GM19372 (cell line): ENCODE data around the gene TMEM79.
A peak's percentile ranks its signal among the peaks of the same experiment; 100 is the strongest.

Experiments
- ATAC-seq: cut with Tn5 transposase; IDR thresholded peaks from one replicate; pipeline ENCODE4 v1.9.1; 2021; ENCODE audit warnings: mild to moderate bottlenecking, low read depth, moderate library complexity; ENCODE audit not compliant: unreplicated experiment

Gene TMEM79

DNA sequence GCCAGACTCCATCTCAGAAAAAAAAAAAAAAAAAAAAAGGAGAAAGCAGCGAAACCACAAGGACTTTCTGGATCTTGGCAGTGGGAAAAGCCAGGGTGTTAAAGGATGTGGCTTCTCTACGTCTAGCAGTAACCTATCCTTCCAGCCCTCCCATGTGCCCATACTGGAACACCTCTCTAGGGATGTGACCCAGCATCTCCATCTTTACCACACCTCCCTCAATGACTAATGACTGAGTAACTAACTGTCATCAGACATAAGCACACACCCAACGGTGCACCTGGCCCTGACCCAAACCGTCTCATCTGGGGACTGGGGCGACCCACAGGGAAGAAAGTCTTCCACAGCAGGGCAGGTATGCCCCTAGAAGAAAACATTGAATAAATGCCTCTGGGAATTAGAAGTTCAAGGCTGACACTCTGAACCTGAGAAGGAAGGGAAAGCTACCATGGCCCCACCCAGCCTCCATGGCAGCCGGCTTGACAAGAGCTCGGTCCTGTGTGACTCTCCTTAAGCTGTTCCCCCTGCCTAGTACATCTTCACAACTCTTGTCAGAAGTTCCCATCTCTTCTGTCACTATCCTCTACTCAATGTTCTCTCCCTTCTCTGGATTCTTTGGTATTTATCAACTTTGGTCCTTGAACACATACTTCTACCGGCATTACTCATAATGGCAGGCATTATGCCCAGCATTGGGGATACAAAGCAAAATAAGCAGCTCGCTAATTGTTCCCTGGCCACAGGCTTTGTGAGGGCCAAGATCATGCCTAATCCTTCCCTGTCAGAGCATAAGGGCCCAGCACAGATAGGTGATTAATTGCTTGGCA is 21.5 kb upstream of the TMEM79 start:
- ATAC-seq = no peak

DNA sequence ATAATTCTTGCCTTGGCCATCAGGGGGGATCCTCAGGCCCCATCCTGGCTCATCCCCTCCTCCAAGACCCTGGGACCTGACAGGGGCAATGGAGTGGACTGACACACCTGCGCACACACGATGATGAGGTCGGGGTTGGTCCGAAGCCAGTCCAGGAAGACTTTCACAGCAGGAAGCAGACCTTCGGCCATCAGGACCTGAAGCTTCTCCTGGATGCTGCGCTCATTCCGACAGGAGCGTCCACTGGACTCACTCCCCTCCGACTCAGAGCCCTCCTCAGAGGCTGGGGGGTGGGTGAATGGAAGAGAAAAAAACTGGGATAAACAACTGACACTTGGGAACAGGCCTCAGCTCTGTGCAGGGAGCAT is 20.9 kb upstream of the TMEM79 start:
- no peak for ATAC-seq

DNA sequence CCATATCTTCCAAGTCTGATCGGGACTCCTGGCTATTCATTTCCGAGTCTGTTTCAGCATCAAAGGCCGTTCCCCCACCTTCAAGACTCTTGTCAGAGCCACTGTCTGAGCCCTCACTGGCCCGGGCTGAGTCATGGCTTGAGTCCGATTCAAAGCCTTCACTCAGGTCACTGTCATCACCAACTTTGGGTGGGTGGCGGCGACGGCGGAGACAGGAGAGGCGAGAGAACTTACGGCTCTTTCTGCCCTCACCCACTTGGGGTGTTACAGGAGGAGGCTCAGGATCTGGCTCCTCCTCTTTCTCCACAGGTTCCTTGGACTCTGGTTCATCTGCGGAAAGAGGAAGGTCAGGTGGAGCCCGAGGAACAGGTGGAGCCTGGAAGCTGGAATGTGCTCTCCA is 18.1 kb upstream of the TMEM79 start:
- no peak for ATAC-seq

DNA sequence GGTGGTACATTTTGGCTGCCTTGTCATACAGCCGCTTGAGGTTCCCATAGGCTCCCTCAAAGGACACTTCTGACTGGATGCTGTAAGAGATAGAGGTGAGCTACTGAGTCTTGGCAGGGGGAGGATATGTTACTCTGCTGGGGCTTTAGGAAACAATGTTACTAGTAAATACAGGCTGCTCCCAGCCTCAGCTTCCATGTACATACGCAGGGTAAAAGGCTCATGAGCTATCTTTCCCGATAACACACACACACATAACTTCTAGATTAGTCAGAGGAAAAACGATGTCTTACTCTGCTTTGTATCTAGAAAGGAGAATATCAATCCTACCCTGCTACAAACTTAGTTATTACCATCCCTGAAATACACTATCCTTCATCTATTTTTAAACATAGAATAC is 15.8 kb upstream of the TMEM79 start:
- ATAC-seq = no peak

DNA sequence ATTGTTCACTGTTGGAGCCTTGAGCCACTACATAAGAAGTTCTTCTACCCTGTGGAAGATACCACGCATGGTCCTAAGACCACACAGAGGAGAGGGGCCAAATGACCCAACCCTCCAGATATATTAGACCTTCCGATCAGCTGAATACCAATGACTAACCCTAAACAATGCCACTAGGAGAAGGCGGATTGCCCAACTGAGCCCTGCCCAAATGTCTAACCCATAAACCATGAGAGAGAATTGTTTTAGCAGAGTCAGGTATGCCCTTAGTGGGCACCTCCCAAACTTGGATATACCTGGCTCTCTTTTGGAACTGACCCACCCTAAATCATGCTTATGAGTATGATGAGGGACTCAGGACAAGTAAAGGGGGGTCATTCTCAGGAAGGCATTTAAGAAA is 13.8 kb upstream of the TMEM79 start:
- no peak for ATAC-seq

DNA sequence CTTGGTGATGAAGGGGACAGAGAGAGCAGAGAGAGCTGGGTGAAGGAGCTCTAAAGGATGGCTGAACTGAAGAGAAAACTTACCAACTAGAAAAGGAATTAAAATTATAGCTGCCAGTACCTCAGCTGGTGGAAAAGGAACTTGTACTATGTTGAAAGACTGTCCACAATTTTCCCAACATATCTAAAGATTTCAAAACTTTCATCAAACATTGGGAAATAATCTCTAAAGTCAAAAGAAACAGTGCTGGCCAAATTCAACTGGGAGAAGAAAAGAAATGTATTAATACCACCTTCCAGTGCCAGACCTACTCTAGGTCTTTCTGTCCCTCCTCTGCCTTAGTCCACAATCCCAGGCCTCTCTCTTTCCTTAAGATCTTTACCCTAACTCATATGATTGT is 7.6 kb upstream of the TMEM79 start:
- ATAC-seq = no peak

DNA sequence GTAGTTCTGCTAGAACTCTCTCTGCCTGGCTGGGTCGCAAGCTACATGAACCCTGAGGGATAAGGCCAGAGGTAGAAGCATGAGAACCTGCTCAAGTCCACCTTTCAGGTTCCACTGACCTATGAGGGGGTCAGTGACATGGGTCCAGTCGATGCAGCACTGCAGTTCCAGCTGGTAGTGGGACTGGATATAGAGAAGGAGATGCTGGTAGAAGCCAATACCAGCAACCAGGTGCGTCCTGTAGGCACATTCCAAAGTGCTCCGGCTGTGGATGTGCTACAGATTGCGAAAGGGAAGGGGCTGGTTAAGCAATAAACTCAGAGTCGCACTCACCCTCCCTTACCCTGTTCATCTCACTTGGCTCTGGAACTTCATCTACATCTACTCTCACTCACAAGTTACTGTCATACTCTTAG is 7.2 kb upstream of the TMEM79 start:
- ATAC-seq = no peak

DNA sequence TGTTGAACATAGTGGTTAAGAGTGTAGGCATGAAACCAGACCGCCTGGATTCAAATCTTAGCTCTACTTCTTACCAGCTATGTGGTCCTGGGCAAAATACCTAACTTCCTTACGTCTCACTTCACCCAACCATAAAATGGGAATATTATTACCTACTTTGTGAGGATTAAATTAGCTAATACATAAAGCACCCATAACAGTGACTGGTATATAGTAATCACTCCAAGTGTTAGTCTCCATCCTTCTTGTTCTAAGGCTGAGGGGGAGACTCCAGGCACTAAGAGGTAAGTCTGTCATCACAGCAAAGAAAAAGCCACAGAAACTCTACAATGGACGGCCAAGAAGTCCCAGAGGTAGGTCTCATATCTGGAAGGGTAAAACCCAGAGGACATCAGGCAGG is 4.3 kb upstream of the TMEM79 start:
- no peak for ATAC-seq

DNA sequence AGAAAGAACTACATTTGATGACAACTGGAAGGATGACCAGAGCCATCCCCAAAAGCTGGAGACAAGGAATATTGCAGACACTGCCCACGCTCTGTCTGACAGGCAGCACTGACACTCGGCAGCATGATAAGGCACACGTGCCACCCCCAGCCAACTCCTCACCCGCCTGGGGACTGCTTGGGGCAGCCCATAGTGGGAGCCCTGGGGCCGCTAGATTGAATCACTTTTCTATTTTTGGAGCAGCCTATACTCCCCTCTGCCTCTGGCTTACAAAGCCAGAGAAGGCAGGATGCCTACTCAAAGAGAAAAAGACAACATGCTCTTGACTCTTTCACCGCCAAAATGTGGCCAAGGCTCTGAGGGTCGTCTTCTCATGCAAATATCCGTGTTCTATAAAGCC is 2.8 kb upstream of the TMEM79 start:
- ATAC-seq = no peak

DNA sequence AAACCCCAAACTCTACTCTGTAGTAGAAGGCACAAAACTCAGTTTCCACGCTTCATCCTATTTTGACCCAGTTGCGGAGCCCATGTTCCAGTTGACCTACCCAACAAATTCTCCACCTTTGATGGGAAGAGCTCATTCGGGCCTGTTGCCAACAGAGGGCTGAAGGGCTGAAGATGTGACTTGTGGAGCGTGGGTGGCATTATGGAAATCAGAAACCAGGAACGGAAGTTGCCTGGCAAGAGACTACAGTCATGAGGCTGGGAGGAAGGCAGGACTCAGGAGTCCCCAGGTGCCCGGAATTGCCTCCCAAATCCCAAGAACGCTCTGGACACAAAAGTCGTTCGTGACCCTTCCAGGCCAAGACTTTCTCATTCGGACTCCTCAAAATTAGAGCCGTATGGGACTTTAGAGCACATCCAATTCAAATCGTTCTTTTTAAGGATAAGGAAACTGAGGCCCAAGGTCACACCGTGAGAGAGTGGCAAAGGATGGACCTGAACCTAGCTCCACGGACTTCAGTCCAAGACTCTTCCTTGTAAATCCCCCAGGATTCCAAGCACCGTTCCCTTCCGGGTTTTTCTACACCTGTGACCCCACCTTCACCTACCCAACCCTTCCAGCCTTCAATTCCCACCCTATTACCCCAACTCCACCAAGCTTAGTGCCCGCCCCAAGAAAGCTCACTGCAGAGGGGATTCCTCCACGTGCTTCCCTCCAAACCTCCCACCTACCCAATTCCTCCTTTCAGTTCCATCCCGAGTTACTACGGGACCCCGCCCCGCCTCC is 2.2 kb upstream of the TMEM79 start:
- ATAC-seq = no peak

DNA sequence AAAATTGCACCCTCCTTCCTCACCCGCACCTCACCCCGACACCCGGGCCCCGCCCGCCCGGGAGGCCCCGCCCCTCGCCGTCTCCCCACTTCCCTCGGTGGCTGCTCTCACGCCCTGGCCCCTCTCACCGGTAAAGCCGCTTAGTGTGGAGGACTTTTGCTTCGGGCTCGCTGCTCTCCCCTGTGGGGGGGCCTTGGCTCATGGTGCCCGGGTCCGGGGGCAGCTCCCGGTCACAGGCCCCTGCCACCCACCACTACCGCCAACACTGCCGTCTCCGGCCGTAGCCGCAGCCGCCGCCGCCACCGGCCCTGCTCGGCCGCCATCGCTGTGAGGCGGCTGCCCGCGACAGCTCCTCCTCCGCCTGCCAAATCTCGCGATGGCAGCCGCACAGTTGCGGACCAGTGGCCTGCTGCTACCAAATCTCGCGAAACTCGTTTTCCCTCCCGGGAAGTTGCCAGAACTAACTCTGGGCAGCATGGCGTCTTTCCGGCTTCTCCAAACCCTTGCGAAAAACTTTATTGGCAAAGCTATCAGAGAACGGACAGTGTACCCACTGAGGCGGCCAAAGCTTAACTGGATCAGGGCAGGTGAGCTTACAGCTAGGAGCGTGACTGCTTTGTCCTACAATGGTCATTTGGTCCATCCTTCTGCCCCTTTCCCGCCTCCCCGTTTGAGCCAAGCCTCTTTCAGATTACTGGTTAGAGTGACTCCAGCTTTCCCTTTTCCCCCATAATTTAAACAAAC is 1.5 kb upstream of the TMEM79 start, which contains the start of gene SMG5:
Gene SMG5, minus strand, starts transcription at position 347 of the 744 bp plus-strand sequence. Its CDS starts 145 bp downstream, at position 202.
- peak; percentile 86 for ATAC-seq

DNA sequence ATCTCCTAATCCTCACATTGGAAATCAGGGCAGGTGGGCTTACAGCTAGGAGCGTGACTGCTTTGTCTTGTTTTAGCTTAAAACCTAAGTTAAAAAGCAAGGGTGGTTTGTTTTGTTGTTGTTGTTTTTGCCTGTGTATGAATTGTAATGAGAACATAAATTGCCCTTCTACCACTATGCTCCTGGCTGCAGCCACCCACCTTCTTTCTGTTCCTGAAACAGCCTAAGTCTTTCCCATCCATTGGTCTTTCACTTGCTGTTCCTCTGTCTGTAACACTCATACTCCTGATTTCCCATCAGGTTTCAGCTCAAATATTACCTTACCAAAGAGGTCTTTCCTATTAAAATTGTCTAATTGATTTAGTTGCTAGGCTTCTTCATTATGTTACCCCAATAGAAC is 604 bp upstream of the TMEM79 start:
- no peak for ATAC-seq

DNA sequence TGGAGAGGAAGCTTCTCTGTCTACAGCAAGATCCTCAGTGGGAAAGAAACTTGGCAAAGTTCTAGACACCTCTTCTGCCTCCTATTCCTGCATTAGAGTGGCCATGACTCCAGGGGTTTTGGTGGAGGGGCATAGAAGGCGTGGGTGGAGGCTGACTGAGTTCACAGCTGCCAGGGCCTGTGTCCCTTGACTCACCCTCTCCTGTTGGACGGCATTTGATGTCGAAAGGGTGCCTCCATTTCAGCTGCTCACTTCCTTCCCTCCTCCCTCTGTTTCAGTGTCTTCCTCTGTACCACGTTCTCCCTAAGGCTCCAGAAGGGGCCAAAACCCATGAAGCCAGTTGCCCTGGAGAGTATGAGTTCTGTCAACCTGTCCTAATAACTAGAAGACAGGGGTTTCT is 632 bp downstream of the TMEM79 start:
- ATAC-seq = no peak

DNA sequence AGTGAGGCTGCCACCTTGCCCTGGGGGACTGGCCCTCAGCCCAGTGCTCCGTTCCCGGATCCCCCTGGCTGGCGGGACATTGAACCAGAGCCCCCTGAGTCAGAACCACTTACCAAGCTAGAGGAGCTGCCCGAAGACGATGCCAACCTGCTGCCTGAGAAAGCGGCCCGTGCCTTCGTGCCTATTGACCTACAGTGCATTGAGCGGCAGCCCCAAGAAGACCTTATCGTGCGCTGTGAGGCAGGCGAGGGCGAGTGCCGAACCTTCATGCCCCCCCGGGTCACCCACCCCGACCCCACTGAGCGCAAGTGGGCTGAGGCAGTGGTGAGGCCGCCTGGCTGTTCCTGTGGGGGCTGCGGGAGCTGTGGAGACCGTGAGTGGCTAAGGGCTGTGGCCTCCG is 1.3 kb downstream of the TMEM79 start:
- no peak for ATAC-seq

DNA sequence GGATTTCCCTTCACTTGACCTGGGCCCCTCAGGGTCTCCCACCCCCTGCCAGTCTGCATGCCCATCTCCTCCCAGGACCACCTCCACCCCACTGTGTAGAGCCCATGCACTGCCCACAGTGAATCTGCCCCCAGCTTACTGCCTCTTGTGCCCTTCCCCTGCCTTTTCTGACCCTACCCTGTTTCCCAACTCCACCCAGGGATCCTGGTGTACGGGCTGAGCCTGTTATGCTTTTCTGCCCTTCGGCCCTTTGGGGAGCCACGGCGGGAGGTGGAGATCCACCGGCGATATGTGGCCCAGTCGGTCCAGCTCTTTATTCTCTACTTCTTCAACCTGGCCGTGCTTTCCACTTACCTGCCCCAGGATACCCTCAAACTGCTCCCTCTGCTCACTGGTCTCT is 1.9 kb downstream of the TMEM79 start:
- no peak for ATAC-seq

DNA sequence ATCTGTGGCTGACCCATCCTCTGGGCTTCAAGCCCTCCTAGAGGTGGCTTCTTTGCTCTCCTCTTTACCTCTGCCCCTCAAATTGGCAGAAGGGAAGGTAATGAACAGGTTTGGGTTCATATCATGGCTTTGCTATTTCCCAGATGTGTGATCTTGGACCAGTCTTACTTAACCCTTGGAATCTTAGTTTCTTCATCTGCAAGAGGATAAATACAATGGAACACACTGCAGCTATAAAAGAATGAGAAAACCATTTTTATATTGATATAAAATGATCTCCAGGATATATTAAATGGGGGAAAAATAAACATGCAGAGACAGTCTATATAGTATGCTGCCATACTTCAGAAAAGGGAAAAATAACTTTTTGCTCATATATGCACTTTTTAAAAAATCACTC is 5.7 kb downstream of the TMEM79 start:
- no peak for ATAC-seq

DNA sequence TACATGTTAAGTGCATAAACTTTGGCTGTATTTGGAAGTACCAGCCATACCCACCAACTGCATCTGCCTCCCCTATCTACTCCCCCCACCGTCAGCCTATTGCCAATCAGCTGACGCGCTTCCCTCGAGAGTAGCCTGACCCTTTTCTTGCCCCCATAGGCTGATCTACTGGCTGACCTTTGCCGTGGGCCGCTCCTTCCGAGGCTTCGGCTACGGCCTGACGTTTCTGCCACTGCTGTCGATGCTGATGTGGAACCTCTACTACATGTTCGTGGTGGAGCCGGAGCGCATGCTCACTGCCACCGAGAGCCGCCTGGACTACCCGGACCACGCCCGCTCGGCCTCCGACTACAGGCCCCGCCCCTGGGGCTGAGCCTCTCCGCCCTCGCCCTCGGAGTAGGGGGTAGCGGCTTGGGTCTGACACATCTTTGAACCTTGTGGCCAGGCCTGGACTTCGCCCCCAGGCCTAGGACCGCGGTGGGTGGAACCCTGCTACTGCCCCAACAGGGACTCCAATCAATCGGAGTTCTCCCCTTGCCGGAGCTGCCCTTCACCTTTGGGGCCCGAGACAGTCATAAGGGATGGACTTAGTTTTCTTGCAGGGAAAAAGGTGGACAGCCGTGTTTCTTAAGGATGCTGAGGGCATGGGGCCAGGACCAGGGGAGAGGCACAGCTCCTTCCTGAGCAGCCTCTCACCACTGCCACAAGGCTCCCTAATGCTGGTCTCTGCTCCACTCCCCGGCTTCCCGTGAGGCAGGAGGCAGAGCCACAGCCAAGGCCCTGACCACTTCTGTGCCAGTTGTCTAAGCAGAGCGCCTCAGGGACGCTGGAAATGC is 7.3 kb downstream of the TMEM79 start:
- no peak for ATAC-seq

DNA sequence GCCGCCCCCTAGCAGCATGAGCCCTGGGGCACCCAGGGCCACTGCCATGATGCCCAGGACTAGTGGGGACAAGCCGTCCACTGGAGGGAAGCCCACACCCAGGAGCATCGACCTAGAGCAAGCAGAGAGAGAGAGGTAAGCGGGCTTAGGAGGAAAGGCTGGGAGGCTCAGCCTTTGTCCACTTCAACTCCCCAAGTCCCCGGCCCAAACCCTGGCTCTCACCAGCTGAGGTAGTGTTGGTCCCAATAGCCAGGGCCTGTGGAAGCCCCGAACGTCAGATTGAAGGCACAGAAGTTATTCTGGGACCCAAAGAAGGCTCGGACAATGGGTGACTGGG is 8.9 kb downstream of the TMEM79 start:
- no peak for ATAC-seq

DNA sequence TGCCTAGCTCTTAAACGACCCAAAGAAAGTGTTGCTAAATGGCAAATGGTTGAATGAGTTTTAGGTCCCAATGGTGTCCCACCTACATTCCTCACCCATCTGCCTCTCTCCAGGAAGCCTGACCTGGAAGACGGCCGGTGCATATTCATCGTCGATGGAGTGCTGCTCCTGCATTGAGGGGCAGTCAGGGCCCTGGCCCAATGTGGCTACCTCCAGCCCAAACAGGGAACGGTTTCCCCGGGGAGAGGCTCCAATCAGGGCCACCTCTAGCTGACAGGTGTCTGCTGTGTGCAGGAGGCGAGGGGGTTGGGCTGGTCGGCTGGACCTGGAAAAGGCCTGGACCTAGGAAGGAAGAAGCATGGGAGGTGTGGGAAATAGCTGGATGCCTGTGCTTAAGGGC is 9.8 kb downstream of the TMEM79 start:
- ATAC-seq = no peak

DNA sequence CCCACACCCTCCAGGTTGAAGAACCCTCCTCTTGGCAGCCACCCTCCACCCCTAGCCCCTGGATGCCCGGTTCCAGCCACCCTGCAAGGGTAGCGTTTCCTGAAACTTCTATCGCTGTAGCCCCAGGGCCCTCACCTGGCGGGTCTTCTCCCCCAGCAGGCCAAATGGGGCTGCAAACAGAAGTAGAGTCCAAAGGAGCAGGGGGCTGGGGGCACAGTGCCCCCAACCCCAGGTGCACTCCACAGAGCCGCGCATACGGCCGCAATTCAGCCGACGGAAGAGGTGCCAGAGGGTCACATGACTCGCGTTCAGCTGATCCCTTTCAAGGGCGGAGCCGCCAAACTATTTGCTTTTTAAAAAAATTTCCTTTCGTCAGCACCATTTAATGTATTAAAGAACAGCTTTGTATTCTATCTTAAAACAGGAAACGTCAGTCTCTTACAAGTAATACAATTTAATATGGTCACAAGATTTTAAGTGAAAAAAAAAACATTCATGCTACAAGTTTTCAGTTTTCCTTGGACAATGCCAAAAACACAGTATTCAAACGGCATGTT is 11.3 kb downstream of the TMEM79 start, which contains the start of gene GLMP:
Gene GLMP, minus strand, starts transcription at position 289 of the 557 bp plus-strand sequence. Its CDS starts 34 bp downstream, at position 255.
- ATAC-seq = no peak
